ENCODE results near the gene USP25. TPM values are rescaled to one million over a fixed set of nuclear protein-coding genes. Genes with fewer than 3 reads are reported as not detected.

USP25 gene
- total and polyA plus RNA-seq, 8 donors = 8.2 to 91.6 (median 25.5) TPM

GRCh38 chr21:15775981-15776380 lies 46.2 kb downstream of the USP25 start:
- Histone ChIP-seq H3K4me3 (no peak overlapping the region), H3K36me3 (peaks cover 0 to 6% (median 4%) of the 10 kb centered on the region in 4 donors), H3K27ac (no peak overlapping the region), H3K9me3 (no peaks in the 10 kb centered on the region), H3K27me3 (no peaks in the 10 kb centered on the region), H3K4me1 (peaks cover 0 to 45% (median 21%) of the 10 kb centered on the region in 4 donors)
- no peak for TF ChIP-seq CTCF (IDR thresholded peaks at IDR 0.05)
- no peak for TF ChIP-seq EP300 (IDR thresholded peaks at IDR 0.05)
- no peak for TF ChIP-seq POLR2AphosphoS5 (IDR thresholded peaks at IDR 0.05)
- no peak for TF ChIP-seq POLR2A (IDR thresholded peaks at IDR 0.05)
- intact Hi-C loops (cut with DNase I; ENCODE audit: low total_unique reads) = no loop called here
- DNase-seq = no peak

- TF ChIP-seq EP300 (IDR thresholded peaks at IDR 0.05) (no peak), POLR2AphosphoS5 (IDR thresholded peaks at IDR 0.05) (no peak), CTCF (IDR thresholded peaks at IDR 0.05) (no peak), POLR2A (IDR thresholded peaks at IDR 0.05) (no peak)
- no peaks in the 10 kb centered on the region for H3K9me3 ChIP-seq
- 61 to 85% (median 80%) methylated on average over 2 of the region's 2 CpGs for WGBS, 5 donors
- no peaks in the 10 kb centered on the region for H3K27me3 ChIP-seq
- no peak for DNase-seq
- no peak overlapping the region for H3K27ac ChIP-seq
- intact Hi-C loops (cut with DNase I; ENCODE audit: low total_unique reads) = no loop called here
- peaks cover 3 to 15% (median 13%) of the 10 kb centered on the region in 4 donors for H3K36me3 ChIP-seq
- peaks cover 0 to 36% (median 17%) of the 10 kb centered on the region in 4 donors for H3K4me1 ChIP-seq
- no peak overlapping the region for H3K4me3 ChIP-seq
These were observed 47.0 kb downstream of the USP25 start for GRCh38 chr21:15776818-15777217.

GRCh38 chr21:15781986-15782385 lies 52.2 kb downstream of the USP25 start:
- Histone ChIP-seq H3K27me3 (no peaks in the 10 kb centered on the region), H3K4me3 (no peak overlapping the region), H3K27ac (no peak overlapping the region), H3K36me3 (peaks cover 10 to 24% (median 21%) of the 10 kb centered on the region in 4 donors), H3K9me3 (no peaks in the 10 kb centered on the region), H3K4me1 (peaks cover 0 to 8% (median under 1%) of the 10 kb centered on the region in 4 donors)
- intact Hi-C loops (cut with DNase I; ENCODE audit: low total_unique reads) = no loop called here
- DNase-seq = no peak
- 95 to 100% (median 98%) methylated on average over 2 to 3 of the region's 3 CpGs for WGBS, 5 donors
- TF ChIP-seq CTCF (IDR thresholded peaks at IDR 0.05) = no peak
- no peak for TF ChIP-seq POLR2A (IDR thresholded peaks at IDR 0.05)

- no peak for TF ChIP-seq POLR2AphosphoS5 (IDR thresholded peaks at IDR 0.05)
- no peak for TF ChIP-seq POLR2A (IDR thresholded peaks at IDR 0.05)
- no peak for TF ChIP-seq EP300 (IDR thresholded peaks at IDR 0.05)
- no peak for TF ChIP-seq CTCF (IDR thresholded peaks at IDR 0.05)
- no peak overlapping the region for H3K4me3 ChIP-seq
- intact Hi-C loops (cut with DNase I; ENCODE audit: low total_unique reads) = no loop called here
- H3K36me3 ChIP-seq = no peaks in the 10 kb centered on the region
- WGBS, 5 donors = 29 to 53% (median 47%) methylated on average over 4 of the region's 4 CpGs
- no peak overlapping the region for H3K27ac ChIP-seq
- no peak for DNase-seq
- peaks cover 0 to 38% (median 17%) of the 10 kb centered on the region in 4 donors for H3K4me1 ChIP-seq
- no peaks in the 10 kb centered on the region for H3K9me3 ChIP-seq
- no peaks in the 10 kb centered on the region for H3K27me3 ChIP-seq
These were observed 59.2 kb downstream of the USP25 start for GRCh38 chr21:15788847-15789523.
